GM12873 (cell line): ENCODE results near the gene STAT4.

Experiments
- TF ChIP-seq, protein P1 (sequence below): IDR thresholded peaks from 2 replicates; pipeline ENCODE4 v1.5.1; 2012; ENCODE audit warnings: low read depth, mild to moderate bottlenecking, moderate library complexity, low read length, control low read depth; ENCODE audit not compliant: insufficient read depth; ENCODE audit errors: missing control alignments

STAT4 gene

DNA sequence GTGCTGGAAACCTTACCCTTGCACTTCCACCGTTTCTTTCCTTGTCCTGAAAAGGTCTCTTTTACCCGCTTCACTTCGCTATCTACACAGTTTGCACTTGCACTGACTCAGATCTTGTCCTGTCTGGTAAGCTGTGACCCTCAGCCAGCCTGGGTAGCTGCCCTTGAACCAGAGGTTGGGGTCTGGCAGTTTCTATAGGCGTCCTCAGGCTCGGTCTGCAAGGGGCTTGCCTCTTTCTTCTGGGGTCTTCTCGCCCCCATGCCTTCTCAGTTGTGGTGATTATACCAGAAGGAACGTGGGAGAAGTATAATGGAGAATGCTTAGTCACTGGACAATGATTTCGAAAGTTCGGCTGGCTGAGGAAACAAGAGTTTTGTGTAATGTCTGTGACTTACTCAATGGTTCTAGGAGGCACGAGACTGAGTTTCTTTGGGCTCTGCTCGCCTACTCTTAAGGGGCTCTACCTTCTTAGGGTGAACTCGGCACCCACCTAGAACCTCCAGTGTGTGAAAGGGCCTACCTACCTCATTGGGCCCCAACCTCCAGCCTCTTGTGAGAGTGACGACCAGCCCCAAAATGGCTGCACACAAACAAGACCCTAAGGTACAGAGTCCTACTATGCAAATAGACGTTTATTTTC is 129.9 kb downstream of the STAT4 start:
- TF ChIP-seq, protein P1, sequence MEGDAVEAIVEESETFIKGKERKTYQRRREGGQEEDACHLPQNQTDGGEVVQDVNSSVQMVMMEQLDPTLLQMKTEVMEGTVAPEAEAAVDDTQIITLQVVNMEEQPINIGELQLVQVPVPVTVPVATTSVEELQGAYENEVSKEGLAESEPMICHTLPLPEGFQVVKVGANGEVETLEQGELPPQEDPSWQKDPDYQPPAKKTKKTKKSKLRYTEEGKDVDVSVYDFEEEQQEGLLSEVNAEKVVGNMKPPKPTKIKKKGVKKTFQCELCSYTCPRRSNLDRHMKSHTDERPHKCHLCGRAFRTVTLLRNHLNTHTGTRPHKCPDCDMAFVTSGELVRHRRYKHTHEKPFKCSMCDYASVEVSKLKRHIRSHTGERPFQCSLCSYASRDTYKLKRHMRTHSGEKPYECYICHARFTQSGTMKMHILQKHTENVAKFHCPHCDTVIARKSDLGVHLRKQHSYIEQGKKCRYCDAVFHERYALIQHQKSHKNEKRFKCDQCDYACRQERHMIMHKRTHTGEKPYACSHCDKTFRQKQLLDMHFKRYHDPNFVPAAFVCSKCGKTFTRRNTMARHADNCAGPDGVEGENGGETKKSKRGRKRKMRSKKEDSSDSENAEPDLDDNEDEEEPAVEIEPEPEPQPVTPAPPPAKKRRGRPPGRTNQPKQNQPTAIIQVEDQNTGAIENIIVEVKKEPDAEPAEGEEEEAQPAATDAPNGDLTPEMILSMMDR = no peak

- TF ChIP-seq, protein P1 = no peak
These were observed 130.5 kb downstream of the STAT4 start for GRCh38 chr2:191020221-191020741.

- TF ChIP-seq, protein P1 = no peak
These were observed 131.4 kb downstream of the STAT4 start for GRCh38 chr2:191019376-191019775.

DNA sequence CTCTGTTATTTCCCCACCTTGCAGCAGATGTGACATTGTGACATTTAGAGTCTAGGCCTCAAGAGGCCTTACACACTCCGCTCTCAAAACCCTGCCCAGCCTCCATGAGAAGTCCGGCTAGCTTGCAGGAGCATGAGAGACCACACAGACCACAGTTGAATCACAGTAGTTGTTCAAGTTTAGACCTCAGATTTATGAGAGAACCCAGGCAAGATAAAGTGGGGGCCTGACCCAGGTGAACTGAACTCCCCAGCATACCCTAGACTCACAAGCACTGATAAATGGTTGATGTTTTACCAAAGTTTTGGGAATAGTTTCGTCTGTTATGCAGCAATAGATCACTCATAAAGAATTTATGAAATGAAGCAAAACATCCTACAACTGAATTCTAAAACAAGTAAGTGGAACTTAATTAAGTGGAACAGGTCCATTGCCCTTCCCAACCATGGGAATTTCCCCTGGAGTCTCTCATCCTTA is 132.1 kb downstream of the STAT4 start:
- TF ChIP-seq, protein P1 = no peak

- TF ChIP-seq, protein P1 = no peak
These were observed 132.7 kb downstream of the STAT4 start for GRCh38 chr2:191018048-191018447.

DNA sequence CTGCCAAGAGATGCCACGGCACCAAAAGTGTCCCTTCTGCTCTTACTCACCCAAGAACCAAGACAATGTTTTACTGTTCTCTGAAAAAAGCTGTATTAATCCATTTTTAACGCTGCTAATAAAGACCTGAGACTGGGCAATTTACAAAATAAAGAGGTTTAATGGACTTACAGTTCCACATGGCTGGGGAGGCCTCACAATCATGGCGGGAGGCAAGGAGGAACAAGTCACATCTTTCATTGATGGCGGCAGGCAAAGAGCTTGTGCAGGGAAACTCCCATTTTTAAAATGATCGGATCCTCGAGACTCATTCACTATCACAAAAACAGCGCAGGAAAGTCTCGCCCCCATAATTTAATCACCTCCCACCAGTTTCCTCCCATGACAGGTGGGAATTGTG is 135.0 kb downstream of the STAT4 start:
- TF ChIP-seq, protein P1 = no peak

GRCh38 chr2:191015239-191015638 is 135.6 kb downstream of the STAT4 start:
- TF ChIP-seq, protein P1 = no peak
